Endothelial cell of umbilical vein (primary cell): Measurements from ENCODE around the gene PLA2G6. TPM values are rescaled to one million over a fixed set of nuclear protein-coding genes. Genes with fewer than 3 reads are reported as not detected.

Source experiments
- BruUV-seq: library from RNA; stranded (reverse); fragments of 400-500 nt; replicated peaks from 2 replicates; lab custom pipeline; 2021; lab: Mats Ljungman, UMichigan
- CTCF ChIA-PET: fragments of 300-600, 350-600 bp; sonication (Branson Sonifier 250); formaldehyde crosslinking; loops from one replicate; lab custom pipeline; 2021; ENCODE audit warnings: antibody characterized with exemption, inconsistent platforms; lab: Charles Lee
- POLR2A ChIA-PET: fragments of 300-600, 350-600 bp; sonication (Branson Sonifier 250); formaldehyde crosslinking; loops from one replicate; lab custom pipeline; 2021; ENCODE audit warnings: antibody characterized with exemption, inconsistent platforms; lab: Charles Lee
- DNase-seq: peaks from one replicate; pipeline ENCODE4 v3.0.0-alpha.2; 2011; ENCODE audit warnings: low read depth, low spot score
- FAIRE-seq: peaks from 2 replicates; lab custom pipeline; 2011; peaks lifted over from hg19 to GRCh38; lab: Jason Lieb, UNC
- H2AFZ ChIP-seq: 2 replicates; pipeline ENCODE4 v1.6.0; 2012; ENCODE audit warnings: low read depth, low read length, control low read depth, inconsistent platforms
- H3K27ac ChIP-seq: 2 replicates; pipeline ENCODE4 v1.5.1; 2011; ENCODE audit warnings: low read depth, mild to moderate bottlenecking, control low read depth, low read length, moderate library complexity; ENCODE audit not compliant: insufficient read depth
- H3K27me3 ChIP-seq, 2 experiments: 2 replicates each; pipeline versions ENCODE4 v1.6.0 to v1.6.1; 2011; ENCODE audit warnings: low read length in 2 of 2, mixed read lengths in 1 of 2; ENCODE audit not compliant: control insufficient read depth in 2 of 2, insufficient read depth in 2 of 2
- H3K36me3 ChIP-seq, 2 experiments: 2 replicates in 1 of 2; 3 replicates in 1 of 2; pipeline ENCODE4 v1.5.1; 2011; ENCODE audit warnings: low read length in 2 of 2, mild to moderate bottlenecking in 1 of 2, moderate library complexity in 1 of 2; ENCODE audit not compliant: control insufficient read depth in 2 of 2, insufficient read depth in 2 of 2; ENCODE audit errors: extremely low read depth in 1 of 2
- H3K4me1 ChIP-seq: 3 replicates; pipeline ENCODE4 v1.5.1; 2011; ENCODE audit warnings: mild to moderate bottlenecking, low read length; ENCODE audit not compliant: control insufficient read depth, insufficient read depth; ENCODE audit errors: extremely low read depth
- H3K4me2 ChIP-seq: 2 replicates; pipeline ENCODE4 v1.6.1; 2011; ENCODE audit warnings: low read length, control low read depth, mixed read lengths; ENCODE audit not compliant: insufficient read depth
- H3K4me3 ChIP-seq, 3 experiments: fragments of 200-600 bp in 1 of 3; sonication (generic), shearing (Covaris generic) in 1 of 3; replicated peaks in 1 of 3; 2 replicates each; pipeline ENCODE4 v1.5.1; 2011 to 2016; ENCODE audit warnings: control low read depth in 3 of 3, low read length in 3 of 3, mild to moderate bottlenecking in 2 of 3, inconsistent platforms in 1 of 3, low read depth in 1 of 3, moderate library complexity in 1 of 3; ENCODE audit not compliant: insufficient read depth in 1 of 3
- H3K79me2 ChIP-seq: 2 replicates; pipeline ENCODE4 v1.6.0; 2012; ENCODE audit warnings: low read length, inconsistent platforms; ENCODE audit not compliant: control insufficient read depth, insufficient read depth
- H3K9ac ChIP-seq: replicated peaks from 2 replicates; pipeline ENCODE3; 2011; ENCODE audit warnings: low read length, control low read depth; ENCODE audit not compliant: insufficient read depth; ENCODE audit errors: extremely low read depth
- H3K9me1 ChIP-seq: replicated peaks from 3 replicates; pipeline ENCODE4 v1.6.0; 2011; ENCODE audit warnings: mild to moderate bottlenecking, low read length; ENCODE audit not compliant: control insufficient read depth, insufficient read depth; ENCODE audit errors: extremely low read depth
- H3K9me3 ChIP-seq: replicated peaks from 2 replicates; pipeline ENCODE4 v1.5.1; 2012; ENCODE audit warnings: low read length, inconsistent platforms; ENCODE audit not compliant: control insufficient read depth, insufficient read depth
- H4K20me1 ChIP-seq: replicated peaks from 2 replicates; pipeline ENCODE3; 2011; ENCODE audit warnings: mild to moderate bottlenecking, low read length; ENCODE audit not compliant: control insufficient read depth, insufficient read depth; ENCODE audit errors: extremely low read depth
- CTCF ChIP-seq, 2 donors: IDR thresholded peaks; 1 replicate in 1 of 2; 2 replicates in 1 of 2; pipeline ENCODE4 v1.5.1; 2011; ENCODE audit warnings: low read length in 2 of 2, mild to moderate bottlenecking in 2 of 2, moderate library complexity in 2 of 2, control low read depth in 1 of 2, inconsistent platforms in 1 of 2, low read depth in 1 of 2; ENCODE audit not compliant: insufficient read depth in 1 of 2; ENCODE audit errors: extremely low read depth in 1 of 2
- POLR2AphosphoS5 ChIP-seq: IDR thresholded peaks from 2 replicates; pipeline ENCODE4 v1.6.1; 2012; ENCODE audit warnings: low read depth, mild to moderate bottlenecking, control low read depth, low read length, moderate library complexity; ENCODE audit not compliant: insufficient read depth
- dilution Hi-C: fragments of 300-500 bp; cut with MboI; formaldehyde crosslinking; loops from one replicate; pipeline ENCODE4 v1.15.0; 2019; ENCODE audit warnings: low sequenced_read_pairs; ENCODE audit not compliant: extremely low pct_ligation_motif_present
- intact Hi-C: fragments of 100-400 bp; cut with micrococcal nuclease; formaldehyde crosslinking; loops from one replicate; pipeline ENCODE4 v1.10.0; 2022
- polyA plus RNA-seq, 4 experiments: library from polyadenylated mRNA; depleted of rRNA in 3 of 4; stranded (reverse) in 3 of 4; unstranded in 1 of 4; fragments of >200 nt; gene quantifications; 2 replicates each; pipeline versions ENCODE4 v1.2.1 to v1.2.3, GENCODE V29; 2011 to 2012; ENCODE audit warnings: missing spikeins in 1 of 4
- total RNA-seq: library from RNA; stranded (reverse); gene quantifications from 2 replicates; pipeline ENCODE4 v1.2.3, GENCODE V29; 2021

The PLA2G6 gene
- total and polyA plus RNA-seq, 2 donors (not counting 3 experiments of a cell fraction or from before 2014, with no cell fraction given): 6.6 to 10.3 TPM

- Histone ChIP-seq H3K27me3 (no peaks in the 10 kb centered on the region), H3K36me3 (peaks cover 0 to 19% of the 10 kb centered on the region in 2 experiments), H4K20me1 (no peaks in the 10 kb centered on the region), H3K4me1 (no peaks in the 10 kb centered on the region), H3K27ac (no peak overlapping the region), H3K4me2 (no peak overlapping the region), H3K9me1 (no peaks in the 10 kb centered on the region), H3K79me2 (no peaks in the 10 kb centered on the region), H3K4me3 (no peak overlapping the region), H3K9ac (no peak overlapping the region), H3K9me3 (no peaks in the 10 kb centered on the region), H2AFZ (no peak overlapping the region)
- TF ChIP-seq POLR2AphosphoS5: no peak
- peak; percentile 17 to 55 for TF ChIP-seq CTCF (IDR thresholded peaks at IDR 0.05; ENCODE audit: extremely low read depth in 1 of 2, insufficient read depth in 1 of 2, low read depth in 1 of 2, low read length in 2 of 2)
- POLR2A ChIA-PET: no interaction called here
- no peak for FAIRE-seq
- CTCF ChIA-PET: interaction anchor here (0.7 to 3.2 kb wide), 6 partner anchors 10 to 221 kb away, joined by 3 to 16 read pairs (median 4); no protein-coding TSS in a partner anchor
- dilution Hi-C loops: no loop called here
- DNase-seq: peak; percentile 25
- BruUV-seq: no TSS peak
- intact Hi-C loops: no loop called here
Observed at GRCh38 chr22:38069372-38070249, 112.0 kb downstream of the PLA2G6 start.
